ENCODE measurements around the gene C19orf12. TPM values are rescaled to one million over a fixed set of nuclear protein-coding genes. Genes with fewer than 3 reads are reported as not detected.

C19orf12 gene
- total RNA-seq, 1 experiment from 2014 or later = 17.5 TPM

DNA sequence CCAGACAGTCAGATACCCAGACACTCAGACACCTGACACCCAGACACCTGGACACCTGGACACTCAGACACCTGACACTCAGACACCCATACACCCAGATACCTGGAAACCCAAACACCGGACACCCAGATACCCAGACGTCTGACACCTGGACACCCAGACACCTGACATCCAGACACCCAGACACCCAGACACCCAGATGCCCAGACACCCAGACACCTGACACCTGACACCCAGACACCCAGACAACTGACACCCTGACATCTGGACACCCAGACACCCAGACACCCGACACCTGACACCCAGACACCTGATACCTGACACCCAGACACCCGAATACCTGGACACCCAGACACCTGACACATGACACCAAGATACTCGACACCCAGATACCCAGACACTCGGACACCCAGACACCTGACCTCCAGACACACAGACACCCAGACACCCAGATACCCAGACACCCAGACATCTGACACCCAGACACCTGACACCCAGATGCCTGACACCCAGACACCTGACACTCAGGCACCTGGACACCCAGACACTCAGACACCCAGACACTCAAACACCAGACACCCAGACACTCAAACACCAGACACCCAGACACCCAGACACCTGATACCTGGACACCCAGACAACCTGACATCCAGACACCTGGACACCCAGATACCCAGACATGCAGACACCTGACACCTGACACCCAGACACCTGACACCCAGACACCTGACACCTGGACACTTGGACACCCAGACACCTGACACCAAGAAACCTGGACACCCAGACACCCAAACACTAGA lies 19.1 kb downstream of the C19orf12 start:
- H2BK15ac ChIP-seq (ENCODE audit: low read depth, low read length) = no peak overlapping the region
- H4K5ac ChIP-seq (ENCODE audit: insufficient read length, low read depth, low read length) = no peak overlapping the region
- no peak overlapping the region for H3T11ph ChIP-seq (ENCODE audit: low read length)
- H3K23me2 ChIP-seq (ENCODE audit: insufficient read length, low read depth, low read length, poor library complexity, severe bottlenecking) = no peaks in the 10 kb centered on the region
- H2BK20ac ChIP-seq (ENCODE audit: low read depth, low read length, poor library complexity, severe bottlenecking) = no peak overlapping the region
- no peak overlapping the region for H3K27ac ChIP-seq (ENCODE audit: insufficient read length, low read depth, low read length)
- no peak overlapping the region for H3K4me2 ChIP-seq (ENCODE audit: insufficient read depth, insufficient read length, low read length)
- H3K4ac ChIP-seq (ENCODE audit: low read depth, low read length) = no peak overlapping the region
- WGBS (ENCODE audit: extremely low coverage, insufficient read length, low lambda C conversion rate) = no CpG with 5 or more reads among the region's 6 CpGs
- no peak overlapping the region for H3K23ac ChIP-seq (ENCODE audit: insufficient read length, low read depth, low read length)
- no peaks in the 10 kb centered on the region for H3K27me3 ChIP-seq (ENCODE audit: insufficient read depth, low read length)
- H3K27ac Mint-ChIP-seq = no peak overlapping the region; a peak in 1 of 7 replicates
- H2AK5ac ChIP-seq (ENCODE audit: insufficient read length, low read length) = no peak overlapping the region
- no peak overlapping the region for H3K4me3 Mint-ChIP-seq
- no peak overlapping the region for H2BK5ac ChIP-seq (ENCODE audit: insufficient read length, low read length)
- H3K79me1 ChIP-seq (ENCODE audit: insufficient read depth, low read depth, low read length, poor library complexity, severe bottlenecking) = no peaks in the 10 kb centered on the region
- H3K4me1 ChIP-seq (ENCODE audit: insufficient read depth, low read length) = no peaks in the 10 kb centered on the region
- H2BK120ac ChIP-seq (ENCODE audit: low read depth, low read length, poor library complexity, severe bottlenecking) = no peak overlapping the region
- H3K9me3 Mint-ChIP-seq = peaks cover 6 to 7% of the 10 kb centered on the region in 2 experiments; a peak in 4 of 5 replicates
- H3K9ac ChIP-seq (ENCODE audit: extremely low read depth, insufficient read length, low read length) = no peak overlapping the region
- no peaks in the 10 kb centered on the region for H4K20me1 ChIP-seq (ENCODE audit: control insufficient read depth, insufficient read depth, insufficient read length)
- H3K14ac ChIP-seq (ENCODE audit: insufficient read depth, low read length) = no peak overlapping the region
- H2AFZ ChIP-seq (ENCODE audit: low read length) = no peak overlapping the region
- DNase-seq = no peak
- no peaks in the 10 kb centered on the region for H3K79me2 ChIP-seq (ENCODE audit: insufficient read depth, low read length)
- no peaks in the 10 kb centered on the region for H3K9me3 ChIP-seq (ENCODE audit: control insufficient read depth, low read depth, low read length)
- H3K4me1 Mint-ChIP-seq = peaks cover 2 to 7% of the 10 kb centered on the region in 2 experiments
- H3K36me3 Mint-ChIP-seq (ENCODE audit: insufficient read depth in 1 of 3, low read depth in 3 of 3) = no peaks in the 10 kb centered on the region; a peak in 1 of 7 replicates
- TF ChIP-seq, protein P1, sequence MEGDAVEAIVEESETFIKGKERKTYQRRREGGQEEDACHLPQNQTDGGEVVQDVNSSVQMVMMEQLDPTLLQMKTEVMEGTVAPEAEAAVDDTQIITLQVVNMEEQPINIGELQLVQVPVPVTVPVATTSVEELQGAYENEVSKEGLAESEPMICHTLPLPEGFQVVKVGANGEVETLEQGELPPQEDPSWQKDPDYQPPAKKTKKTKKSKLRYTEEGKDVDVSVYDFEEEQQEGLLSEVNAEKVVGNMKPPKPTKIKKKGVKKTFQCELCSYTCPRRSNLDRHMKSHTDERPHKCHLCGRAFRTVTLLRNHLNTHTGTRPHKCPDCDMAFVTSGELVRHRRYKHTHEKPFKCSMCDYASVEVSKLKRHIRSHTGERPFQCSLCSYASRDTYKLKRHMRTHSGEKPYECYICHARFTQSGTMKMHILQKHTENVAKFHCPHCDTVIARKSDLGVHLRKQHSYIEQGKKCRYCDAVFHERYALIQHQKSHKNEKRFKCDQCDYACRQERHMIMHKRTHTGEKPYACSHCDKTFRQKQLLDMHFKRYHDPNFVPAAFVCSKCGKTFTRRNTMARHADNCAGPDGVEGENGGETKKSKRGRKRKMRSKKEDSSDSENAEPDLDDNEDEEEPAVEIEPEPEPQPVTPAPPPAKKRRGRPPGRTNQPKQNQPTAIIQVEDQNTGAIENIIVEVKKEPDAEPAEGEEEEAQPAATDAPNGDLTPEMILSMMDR (conservative IDR thresholded peaks at IDR 0.05) = no peak
- no peak overlapping the region for H4K91ac ChIP-seq (ENCODE audit: insufficient read length, low read depth, low read length)
- no peak overlapping the region for H4K8ac ChIP-seq (replicated peaks; ENCODE audit: insufficient read length, low read depth, low read length)
- no peaks in the 10 kb centered on the region for H3K27me3 Mint-ChIP-seq (ENCODE audit: low read depth)
- H3K56ac ChIP-seq (ENCODE audit: insufficient read length, low read depth, low read length) = no peak overlapping the region
- H3K18ac ChIP-seq (ENCODE audit: insufficient read length, low read depth, low read length) = no peak overlapping the region
- no peak overlapping the region for H2BK12ac ChIP-seq (ENCODE audit: insufficient read length, low read depth, low read length)
